ENCODE measurements around the gene SHISA5. TPM values are rescaled to one million over a fixed set of nuclear protein-coding genes. Genes with fewer than 3 reads are reported as not detected.

Gene SHISA5
- total RNA-seq, 1 experiment from 2014 or later: 159 TPM

- Histone ChIP-seq H3K36me3 (ENCODE audit: low read depth, low read length) (peaks cover 16% of the 10 kb centered on the region), H3F3A (ENCODE audit: low read length, unreplicated experiment) (peaks cover 10% of the 10 kb centered on the region), H2AFZ (ENCODE audit: low read length) (peak overlapping the region; percentile 34), H3K4me1 (ENCODE audit: insufficient read depth, low read length) (peaks cover 22% of the 10 kb centered on the region), H3K9ac (ENCODE audit: low read length) (peak overlapping the region; percentile 93), H3K4me3 (ENCODE audit: low read length) (peak overlapping the region; percentile 99), H4K20me1 (ENCODE audit: low read length) (peaks cover 7% of the 10 kb centered on the region), H3K27ac (ENCODE audit: low read length) (peak overlapping the region; percentile 56), H3K4me2 (ENCODE audit: low read length) (peak overlapping the region; percentile 89), H3K9me3 (ENCODE audit: low read length) (no peaks in the 10 kb centered on the region), H3K27me3 (ENCODE audit: low read length) (no peaks in the 10 kb centered on the region), H3K9me2 (replicated peaks; ENCODE audit: low read length) (no peaks in the 10 kb centered on the region), H3K79me2 (ENCODE audit: low read length) (peaks cover 44% of the 10 kb centered on the region)
- ChIA-PET CTCF (interaction anchor here (0.5 kb wide), 1 partner anchor 11 kb away, joined by 3 read pairs; no protein-coding TSS in a partner anchor), POLR2A (ENCODE audit: unreplicated experiment) (interaction anchor here (0.5 to 0.6 kb wide), 3 partner anchors 12 to 1386 kb away, joined by 3 to 4 read pairs (median 4); no protein-coding TSS in a partner anchor)
- DNase-seq: no peak
- ATAC-seq: peak; percentile 3
- BruUV-seq (replicated peaks): TSS peak; percentile 68
- intact Hi-C loops (cut with micrococcal nuclease): no loop called here
- TF ChIP-seq EZH2phosphoT487 (IDR thresholded peaks at IDR 0.05; ENCODE audit: borderline replicate concordance, low read length) (no peak), EZH2 (IDR thresholded peaks at IDR 0.05; ENCODE audit: low read length, unreplicated experiment) (no peak)
- TF ChIP-seq, protein P1, sequence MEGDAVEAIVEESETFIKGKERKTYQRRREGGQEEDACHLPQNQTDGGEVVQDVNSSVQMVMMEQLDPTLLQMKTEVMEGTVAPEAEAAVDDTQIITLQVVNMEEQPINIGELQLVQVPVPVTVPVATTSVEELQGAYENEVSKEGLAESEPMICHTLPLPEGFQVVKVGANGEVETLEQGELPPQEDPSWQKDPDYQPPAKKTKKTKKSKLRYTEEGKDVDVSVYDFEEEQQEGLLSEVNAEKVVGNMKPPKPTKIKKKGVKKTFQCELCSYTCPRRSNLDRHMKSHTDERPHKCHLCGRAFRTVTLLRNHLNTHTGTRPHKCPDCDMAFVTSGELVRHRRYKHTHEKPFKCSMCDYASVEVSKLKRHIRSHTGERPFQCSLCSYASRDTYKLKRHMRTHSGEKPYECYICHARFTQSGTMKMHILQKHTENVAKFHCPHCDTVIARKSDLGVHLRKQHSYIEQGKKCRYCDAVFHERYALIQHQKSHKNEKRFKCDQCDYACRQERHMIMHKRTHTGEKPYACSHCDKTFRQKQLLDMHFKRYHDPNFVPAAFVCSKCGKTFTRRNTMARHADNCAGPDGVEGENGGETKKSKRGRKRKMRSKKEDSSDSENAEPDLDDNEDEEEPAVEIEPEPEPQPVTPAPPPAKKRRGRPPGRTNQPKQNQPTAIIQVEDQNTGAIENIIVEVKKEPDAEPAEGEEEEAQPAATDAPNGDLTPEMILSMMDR (conservative IDR thresholded peaks at IDR 0.05; ENCODE audit: low read depth, low read length): no peak
These were observed 63.4 kb downstream of the SHISA5 start for GRCh38 chr3:48440590-48440958.

GRCh38 chr3:48439820-48440589, 64.0 kb downstream of the SHISA5 start, which contains the start of the genes CCDC51 and TMA7:
Gene CCDC51 (minus strand): TSS chr3:48440119. CDS start chr3:48435128, 4,991 bp downstream.
Gene TMA7 (plus strand): TSS chr3:48440257. CDS start chr3:48440297, 40 bp downstream.
- intact Hi-C loops (cut with micrococcal nuclease): no loop called here
- H3K4me1 ChIP-seq (ENCODE audit: insufficient read depth, low read length): peaks cover 17% of the 10 kb centered on the region
- H3K79me2 ChIP-seq (ENCODE audit: low read length): peaks cover 46% of the 10 kb centered on the region
- peak within 1 kb of the TSS; percentile 84 for H2AFZ ChIP-seq (ENCODE audit: low read length)
- ChIA-PET POLR2A (ENCODE audit: unreplicated experiment) (interaction anchor here (0.5 to 0.7 kb wide), 8 partner anchors 11 to 1956 kb away, joined by 3 to 6 read pairs (median 4); partner anchors contain the start of gene PFKFB4), CTCF (interaction anchor here (0.5 to 1.0 kb wide), 5 partner anchors 11 to 245 kb away, joined by 3 to 11 read pairs (median 4); no protein-coding TSS in a partner anchor)
- H3K27me3 ChIP-seq (ENCODE audit: low read length): no peaks in the 10 kb centered on the region
- no peaks in the 10 kb centered on the region for H3K9me3 ChIP-seq (ENCODE audit: low read length)
- peak within 1 kb of the TSS; percentile 93 for H3K9ac ChIP-seq (ENCODE audit: low read length)
- no peaks in the 10 kb centered on the region for H3K9me2 ChIP-seq (replicated peaks; ENCODE audit: low read length)
- H4K20me1 ChIP-seq (ENCODE audit: low read length): peaks cover 7% of the 10 kb centered on the region
- peaks cover 16% of the 10 kb centered on the region for H3K36me3 ChIP-seq (ENCODE audit: low read depth, low read length)
- BruUV-seq (replicated peaks): no TSS peak
- H3K4me3 ChIP-seq (ENCODE audit: low read length): peak within 1 kb of the TSS; percentile 99
- DNase-seq (peak; percentile 99), ATAC-seq (peak; percentile 91)
- peak within 1 kb of the TSS; percentile 89 for H3K4me2 ChIP-seq (ENCODE audit: low read length)
- H3F3A ChIP-seq (ENCODE audit: low read length, unreplicated experiment): peaks cover 5% of the 10 kb centered on the region
- H3K27ac ChIP-seq (ENCODE audit: low read length): peak within 1 kb of the TSS; percentile 56
- TF ChIP-seq EZH2phosphoT487 (IDR thresholded peaks at IDR 0.05; ENCODE audit: borderline replicate concordance, low read length) (no peak), EZH2 (IDR thresholded peaks at IDR 0.05; ENCODE audit: low read length, unreplicated experiment) (no peak)
- TF ChIP-seq, protein P1 (conservative IDR thresholded peaks at IDR 0.05; ENCODE audit: low read depth, low read length): no peak

Measured in PC-3 (cell line).